DMS 273 (cell line): ENCODE results near the gene GULP1.
"Not testable (repeated sequence)": the region's sequence is repeated elsewhere in the genome, so short reads cannot be mapped to it uniquely, and the experiment has no call there.

Experiments
- DNase-seq: peaks from one replicate; lab custom pipeline; 2025; ENCODE audit not compliant: unreplicated experiment; lab: John Stamatoyannopoulos, UW

Gene GULP1

DNA sequence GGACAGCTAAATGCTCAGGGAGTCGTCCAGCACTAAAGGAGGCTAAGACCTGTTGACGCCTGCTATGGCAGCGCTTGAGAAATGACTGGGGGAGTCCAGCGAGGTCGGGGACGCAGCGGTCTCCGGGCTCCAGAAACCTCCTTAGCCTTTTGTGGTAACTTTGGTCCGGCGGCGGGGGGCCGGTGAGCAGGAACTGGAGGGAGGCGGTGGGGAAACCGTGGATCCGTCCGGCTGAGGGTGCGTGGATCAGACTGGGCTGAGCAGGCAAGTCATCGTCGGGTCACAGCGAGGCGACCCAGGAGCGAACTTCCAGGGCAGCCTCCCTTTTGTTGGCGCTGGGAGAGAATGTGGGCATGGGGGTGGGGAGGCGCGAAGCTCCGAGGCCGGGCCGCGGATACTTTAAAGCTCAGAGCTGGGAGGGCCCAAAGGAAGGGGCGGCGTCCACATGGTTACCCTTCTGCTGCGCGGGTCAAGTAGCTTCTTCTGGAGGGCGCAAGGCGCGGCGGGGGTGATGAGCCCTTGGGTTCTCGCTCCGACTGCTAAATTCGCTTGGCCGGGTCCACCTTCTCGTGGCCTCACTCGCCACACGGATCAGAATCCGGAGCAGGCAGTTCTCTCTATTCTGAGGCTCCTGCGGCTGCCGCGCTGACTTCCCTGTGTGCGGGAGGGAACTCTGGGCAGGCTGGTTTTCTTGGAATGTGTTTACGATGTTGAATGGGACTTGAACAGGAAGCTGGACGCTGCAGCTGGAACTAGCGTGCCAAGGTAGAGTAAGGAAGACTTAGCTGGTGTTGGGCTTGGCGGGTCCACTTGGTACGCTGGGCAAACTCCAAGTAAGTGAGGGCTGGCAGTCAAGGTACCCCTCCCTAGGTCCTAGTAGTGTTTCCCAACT is 920 bp downstream of the GULP1 start:
- peak; percentile 93 for DNase-seq

DNA sequence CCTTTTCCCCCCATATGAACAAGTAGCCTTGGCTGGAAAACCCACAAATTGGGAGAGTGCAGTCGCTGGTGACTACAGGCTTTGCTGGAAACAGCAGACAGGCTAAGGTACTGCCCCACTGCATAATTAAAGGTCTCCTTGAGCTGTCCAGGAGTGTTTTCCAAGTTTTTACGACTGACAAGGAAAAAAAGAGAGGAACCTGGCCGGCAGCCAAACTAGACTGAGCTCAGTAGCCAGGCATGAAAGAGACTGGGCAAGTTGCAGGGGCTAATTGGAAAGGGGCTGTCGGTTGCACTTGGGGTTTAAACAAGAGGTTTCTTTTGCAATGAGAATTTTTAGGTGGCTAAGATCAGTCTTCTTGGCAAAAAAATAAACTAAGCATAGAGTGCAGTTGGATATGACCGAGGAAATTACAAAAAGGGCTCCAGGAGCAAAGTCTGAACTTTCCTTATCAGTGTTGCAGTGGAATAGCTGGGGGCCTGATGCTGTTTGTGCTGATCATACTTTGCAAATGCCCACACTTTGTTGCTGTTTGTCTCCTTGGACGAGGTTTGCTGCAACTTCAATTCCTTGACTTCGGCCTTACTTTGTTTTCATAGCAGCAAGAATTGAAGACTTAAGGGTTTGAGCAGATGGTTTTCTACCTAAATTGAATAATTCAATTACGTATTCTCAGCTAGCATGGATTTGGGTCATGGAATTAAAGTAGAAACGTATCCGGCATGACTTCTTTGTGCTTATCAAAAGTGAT is 2.1 kb downstream of the GULP1 start:
- DNase-seq, result peak; percentile 88

DNA sequence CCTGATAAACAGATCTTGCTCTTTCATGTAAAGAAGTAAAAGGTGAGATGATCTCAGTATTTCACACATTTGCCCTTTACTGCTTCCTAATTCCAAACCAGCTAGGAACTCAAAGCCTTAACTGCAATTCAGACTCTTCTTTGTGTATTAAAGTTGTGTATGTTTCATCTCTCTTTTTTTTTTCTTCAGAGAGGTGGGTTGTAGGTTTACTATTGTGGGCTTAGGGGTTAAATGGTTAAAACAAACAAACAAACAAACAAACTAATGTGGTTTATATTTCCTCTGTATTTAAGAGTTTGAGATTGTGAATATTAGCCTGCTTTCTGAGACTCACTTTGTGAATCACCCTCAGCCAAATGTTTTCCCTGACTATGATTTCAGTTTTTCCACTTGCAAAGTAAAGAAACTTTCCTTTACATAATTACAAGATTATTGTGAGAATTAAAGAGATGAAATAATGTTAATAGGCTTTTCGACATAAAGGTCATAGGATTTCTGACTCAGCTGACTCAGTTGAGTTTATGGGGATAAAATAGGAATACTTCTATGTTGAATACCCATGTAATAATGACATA is 2.8 kb downstream of the GULP1 start:
- peak; percentile 22 for DNase-seq

DNA sequence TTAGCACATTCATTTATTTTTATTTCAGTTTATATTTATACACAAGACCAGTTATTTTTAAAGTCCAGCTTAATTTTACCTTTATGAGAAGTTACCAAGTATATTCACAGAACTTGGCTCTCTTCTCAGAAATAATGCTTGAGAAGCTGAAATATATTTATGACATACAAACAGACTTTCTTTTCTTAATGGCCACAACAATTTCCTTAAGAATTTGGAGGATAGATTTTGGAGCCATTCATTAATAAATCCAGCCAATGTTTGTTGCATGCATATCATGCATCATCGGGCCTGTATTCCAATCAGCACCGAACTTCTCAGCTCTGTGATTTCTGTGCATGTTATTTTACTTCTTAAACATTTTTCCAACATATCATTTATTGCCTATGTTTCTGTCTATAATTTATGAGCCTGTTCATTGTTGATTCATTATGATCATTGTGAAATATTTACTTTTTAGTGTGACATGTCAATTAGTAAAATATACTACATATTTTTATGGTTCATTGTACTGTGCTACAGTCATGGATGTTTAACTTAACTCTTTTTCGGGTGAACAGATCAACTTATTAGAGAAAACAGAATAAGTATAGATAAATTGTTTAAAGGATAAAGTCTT is 3.5 kb downstream of the GULP1 start:
- peak; percentile 13 for DNase-seq

DNA sequence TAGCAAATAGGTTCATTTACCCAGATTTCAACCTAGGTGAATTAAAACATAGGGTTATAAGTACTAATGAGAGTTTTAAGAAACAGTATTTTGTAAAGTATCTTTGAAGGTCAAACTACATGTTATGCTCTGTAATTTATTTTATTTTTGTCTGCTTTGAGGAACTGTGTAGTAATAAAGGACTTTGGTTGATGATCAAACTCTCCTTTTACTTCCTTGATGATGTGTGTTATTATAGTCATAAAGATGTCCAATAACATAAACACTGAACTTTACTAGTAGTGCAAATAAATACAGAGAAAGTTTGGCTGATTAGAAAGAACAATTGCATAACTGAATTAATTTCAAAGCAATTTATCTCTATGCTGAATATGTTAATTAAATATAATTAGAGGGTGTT is 6.3 kb downstream of the GULP1 start:
- no peak for DNase-seq

DNA sequence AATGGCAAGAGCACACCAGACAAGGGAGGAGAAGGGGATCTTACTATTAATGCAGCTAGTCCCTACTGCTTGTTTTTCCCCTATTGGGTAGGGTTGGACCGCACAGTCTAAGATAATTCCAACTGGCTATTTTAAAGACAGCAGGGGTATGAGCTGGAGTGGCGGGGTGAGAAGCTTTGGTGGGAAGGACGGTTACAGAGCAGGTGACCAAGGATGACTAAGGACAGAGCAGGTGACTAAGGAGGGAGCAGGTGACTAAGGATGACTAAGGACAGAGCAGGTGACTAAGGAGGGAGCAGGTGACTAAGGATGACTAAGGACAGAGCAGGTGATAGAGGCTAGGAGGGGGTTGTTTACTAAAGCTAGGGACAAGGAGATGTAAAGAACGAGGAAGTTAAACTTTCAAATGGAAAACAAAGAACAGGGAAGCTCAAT is 7.3 kb downstream of the GULP1 start:
- not testable (repeated sequence) for DNase-seq

DNA sequence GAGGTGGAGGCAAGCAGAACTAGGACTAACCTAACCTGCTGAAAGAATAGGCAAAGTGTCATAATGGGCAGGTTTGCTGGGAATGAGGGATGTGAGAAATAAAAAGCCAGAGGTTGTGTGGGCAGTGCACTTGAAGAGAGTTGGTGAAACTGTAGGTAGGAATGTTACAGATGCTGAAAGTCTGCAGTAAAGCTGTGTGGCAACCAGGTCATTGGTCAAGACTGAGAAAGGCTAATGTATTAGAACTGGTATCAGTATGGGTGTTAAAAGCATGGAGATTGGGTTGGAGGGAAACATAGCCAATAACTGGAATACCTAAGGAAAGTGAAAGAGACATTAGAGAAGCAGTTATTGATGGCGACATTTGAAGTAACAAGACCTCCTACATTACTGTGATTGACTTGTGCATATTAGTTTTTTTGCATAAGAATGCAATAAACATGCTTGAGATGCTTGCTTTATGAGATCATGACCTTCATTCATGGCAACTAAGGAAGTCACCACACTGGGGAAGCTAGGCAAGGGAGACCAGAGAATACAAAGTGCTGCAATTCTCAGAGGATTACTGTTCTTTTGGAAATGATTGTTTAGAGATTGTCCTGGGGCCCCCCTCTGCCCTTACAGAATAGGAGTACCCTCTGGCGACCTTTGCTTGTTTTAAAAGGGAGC is 11.8 kb downstream of the GULP1 start:
- DNase-seq, result no peak

DNA sequence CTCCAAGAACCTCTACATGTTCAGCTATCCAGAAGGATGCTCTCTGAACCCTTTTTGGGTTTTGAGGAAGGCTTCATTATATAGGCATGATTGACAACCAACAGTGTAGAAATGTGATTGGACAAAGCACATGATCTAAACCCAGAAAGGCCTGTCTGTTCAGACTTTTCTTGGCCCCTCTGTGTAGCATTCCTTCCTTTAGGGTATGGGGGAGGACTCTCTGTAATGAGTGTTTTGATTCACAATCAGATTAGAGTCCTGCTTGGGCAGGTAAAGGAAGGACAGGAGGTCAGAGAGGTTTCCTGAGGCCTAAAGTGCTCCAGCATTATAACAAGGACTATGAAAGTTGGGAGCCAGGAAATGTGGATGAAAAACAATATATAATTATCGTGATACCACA is 13.6 kb downstream of the GULP1 start:
- DNase-seq, result no peak

DNA sequence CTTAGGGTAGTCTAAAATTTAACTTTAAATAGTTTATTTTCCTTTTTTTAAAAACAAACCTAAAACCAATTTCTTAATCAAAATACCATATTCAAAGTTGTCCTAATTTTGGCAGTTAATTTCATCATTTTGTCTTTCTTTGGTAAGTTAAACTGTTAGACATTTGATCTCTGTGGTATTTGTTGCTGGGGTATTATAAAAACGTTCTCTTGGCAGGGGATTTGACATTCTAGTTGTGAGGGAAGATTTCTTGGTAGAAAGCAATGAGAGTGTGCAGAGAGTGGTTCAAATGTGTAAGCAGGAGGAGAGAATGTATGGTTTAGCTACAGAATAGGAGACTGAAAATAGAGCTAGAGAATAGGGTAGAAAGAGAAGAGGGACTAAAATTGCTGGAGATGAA is 14.6 kb downstream of the GULP1 start:
- DNase-seq, result no peak

DNA sequence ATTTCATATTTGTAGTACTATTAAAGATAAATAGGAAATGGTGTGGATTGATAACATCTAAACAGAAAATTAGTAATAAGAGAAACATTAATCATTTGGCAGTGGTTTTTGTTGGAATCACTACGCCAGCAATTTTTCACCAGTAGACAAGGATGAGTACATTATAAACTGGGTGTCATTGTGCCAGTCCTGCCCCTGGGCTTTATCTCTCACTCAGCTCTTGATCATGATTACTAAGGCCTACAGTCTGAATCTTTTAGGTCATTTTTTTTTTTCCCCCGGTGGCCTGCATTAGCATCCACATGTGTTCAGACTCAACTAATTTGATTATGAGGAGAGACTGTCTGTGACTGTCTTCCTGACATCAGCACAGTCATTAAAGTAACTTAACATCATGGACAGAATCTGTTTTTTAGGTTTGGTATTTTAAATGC is 16.2 kb downstream of the GULP1 start:
- no peak for DNase-seq

DNA sequence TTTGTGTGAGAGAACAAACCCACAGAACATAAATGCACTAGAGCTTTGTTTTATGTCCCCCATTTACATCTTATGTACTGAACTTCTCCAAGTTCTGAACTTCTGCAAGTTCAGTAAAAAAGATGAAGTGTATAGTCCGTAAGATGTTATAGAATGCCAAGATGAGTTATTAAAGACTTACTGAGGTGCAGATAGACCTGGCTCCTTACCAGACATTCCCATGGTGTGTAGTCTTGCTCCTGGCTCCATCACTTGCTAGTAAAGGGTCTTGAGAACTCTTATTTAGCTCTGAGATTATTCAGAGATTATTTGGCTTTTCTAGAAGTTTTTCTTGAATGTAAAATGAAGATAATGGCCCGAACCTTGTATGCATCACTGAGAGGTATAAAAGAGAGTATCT is 16.8 kb downstream of the GULP1 start:
- DNase-seq, result no peak

DNA sequence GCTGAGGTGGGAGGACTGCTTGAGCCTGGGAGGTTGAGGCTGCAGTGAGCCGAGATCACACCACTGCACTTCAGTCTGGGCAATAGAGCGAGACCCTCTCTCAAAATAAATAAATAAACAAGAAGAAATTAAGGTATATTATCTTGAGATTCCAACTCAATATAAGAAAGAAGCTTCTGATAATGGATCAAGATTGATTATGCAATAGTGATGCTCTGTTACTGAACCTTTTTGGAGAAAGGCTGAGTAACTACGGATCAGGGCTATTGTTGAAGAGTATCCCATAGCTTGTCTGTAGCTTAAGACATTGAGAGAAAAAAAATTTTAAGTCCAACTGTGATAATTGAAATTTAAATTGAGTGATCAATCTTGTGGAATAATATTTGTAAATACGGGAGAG is 17.7 kb downstream of the GULP1 start:
- DNase-seq, result no peak

DNA sequence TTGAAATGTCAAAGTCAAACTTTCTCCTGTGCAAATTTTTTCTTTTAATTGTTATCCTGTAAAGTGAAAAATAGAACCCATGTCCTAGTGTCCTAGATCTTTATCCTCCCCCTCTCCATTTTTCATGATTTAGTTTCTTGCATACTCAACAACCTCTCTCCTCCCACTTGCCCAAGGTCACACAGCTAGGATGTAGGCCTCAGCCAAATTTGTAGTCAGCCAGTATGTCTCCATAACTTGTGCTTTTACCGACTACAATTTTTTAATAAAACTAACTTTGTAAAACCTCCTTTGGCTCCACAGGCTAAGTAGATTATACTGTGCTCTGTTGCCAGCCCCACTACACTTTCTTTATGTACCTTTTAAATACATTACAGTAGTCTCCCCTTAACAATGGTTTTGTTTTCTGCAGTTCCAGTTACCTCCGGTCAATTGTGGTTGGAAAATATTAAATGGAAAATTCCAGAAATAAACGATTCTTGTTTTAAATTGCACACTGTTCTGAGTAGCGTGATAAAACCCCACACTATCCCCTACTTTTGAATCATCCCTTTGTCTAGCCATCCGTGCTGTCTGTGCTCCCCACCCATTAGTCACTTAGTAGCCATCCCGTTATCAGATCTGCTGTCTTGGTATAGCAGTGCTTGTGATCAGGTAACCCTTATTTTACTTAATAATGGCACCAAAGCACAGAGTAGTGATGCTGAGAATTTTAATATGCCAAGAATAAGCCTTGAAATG is 22.8 kb downstream of the GULP1 start:
- no peak for DNase-seq

DNA sequence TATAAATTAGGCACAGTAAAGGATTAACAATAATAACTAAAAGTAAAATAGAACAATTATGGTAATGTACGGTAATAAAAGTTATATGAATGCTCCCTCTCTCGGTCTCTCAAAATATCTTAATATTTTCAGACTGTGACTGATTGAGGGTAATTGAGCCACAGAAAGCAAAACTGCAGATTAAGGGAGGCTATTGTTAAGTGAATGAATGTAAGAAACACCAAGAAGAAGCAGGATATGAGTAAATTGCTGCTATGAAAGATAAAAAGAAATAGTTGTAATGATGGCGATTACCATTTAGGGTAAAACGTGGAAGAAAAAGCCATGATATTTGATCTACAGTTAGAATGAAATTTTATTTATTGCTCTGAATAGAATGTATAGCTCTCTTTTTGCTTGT is 24.1 kb downstream of the GULP1 start:
- DNase-seq, result no peak

DNA sequence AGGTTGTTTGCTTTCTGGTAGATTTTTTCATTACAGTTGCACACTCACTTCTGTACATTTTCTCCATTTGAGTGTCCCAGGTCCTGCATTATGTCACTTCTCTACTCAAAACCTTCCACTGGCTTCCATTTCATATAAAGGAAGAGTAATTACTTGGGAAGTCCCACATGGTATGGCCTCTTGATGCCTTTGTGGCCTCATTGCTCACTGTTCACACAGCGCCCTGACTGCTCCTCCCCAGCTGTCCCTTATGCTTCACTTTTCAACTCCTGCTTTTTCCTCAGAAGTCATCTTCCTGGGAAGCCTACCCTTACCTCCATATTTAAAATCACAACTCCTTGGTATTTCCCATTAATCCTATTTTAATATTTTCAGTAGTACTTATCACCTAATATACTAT is 24.7 kb downstream of the GULP1 start:
- DNase-seq, result no peak

DNA sequence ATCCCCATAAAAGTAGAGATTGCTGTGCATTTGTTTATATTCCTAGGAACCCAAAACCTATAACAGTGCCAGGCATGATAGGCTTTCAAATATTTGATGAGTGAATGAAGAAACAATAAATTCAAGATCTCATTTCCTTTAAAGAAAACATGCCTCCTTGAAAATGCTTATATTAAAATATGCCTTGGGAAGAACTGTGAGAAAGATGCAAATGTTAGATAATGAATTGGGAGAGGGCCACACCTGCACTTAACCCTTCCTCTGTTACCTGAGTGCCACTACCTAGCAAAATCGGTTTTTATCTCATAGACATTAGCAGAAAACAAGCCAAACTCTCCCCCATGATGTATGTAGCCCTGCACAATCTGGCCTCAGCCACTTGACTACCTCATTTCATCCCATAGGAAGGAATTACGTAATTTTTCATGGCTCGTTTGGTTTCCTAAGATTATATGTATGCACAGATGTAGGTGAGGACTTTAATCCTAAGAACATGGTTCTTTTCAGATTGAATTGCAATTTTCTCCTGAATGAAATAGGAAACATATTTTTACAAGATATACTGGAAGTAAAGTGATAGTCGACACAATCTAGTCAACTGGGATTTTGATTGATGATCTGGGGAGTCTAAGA is 25.2 kb downstream of the GULP1 start:
- no peak for DNase-seq

DNA sequence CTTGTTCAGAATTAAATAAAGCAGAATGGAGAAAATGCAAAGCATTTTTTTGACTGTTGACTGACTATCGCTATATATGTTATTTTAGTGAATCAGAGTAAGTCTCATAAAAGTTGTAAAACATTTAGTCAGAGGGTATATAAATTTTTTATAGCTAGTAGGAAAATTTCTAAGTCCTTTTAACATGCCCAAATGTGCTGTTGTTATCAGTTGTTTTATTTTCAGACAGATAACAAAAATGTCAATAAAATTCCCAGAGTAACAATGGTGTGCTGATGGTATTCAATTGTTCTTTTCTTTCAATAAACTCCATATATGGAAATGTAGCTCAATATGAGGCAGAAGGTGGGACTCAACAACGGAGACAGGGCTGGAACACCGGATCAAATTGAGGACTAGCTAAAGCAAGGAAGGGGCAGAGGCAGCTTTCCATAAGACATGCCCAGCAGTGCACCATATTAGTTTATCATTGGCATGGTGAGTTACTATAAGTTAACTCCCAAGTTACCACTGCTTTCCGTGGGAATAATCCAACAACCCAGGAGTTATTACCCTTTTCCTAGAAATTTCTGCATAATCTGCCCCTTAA is 26.6 kb downstream of the GULP1 start:
- no peak for DNase-seq

DNA sequence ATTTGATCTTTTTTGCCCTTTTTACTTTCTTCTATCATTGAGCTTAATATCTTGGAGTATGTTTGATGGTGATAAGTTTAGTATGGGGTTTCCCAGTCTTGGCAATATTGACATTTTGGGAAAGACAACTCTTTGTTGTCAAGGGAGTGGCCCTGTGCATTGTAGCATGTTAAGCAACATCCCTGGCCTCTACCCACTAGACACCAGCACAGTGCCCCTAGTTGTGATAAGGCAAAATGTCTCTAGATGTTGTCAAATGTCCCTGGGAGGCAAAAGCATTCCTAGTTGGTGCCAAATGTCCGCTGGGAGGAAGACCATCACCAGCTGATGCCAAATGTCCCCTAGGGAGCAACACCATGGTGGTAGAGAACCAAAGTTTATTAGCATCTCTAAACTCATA is 28.2 kb downstream of the GULP1 start:
- no peak for DNase-seq

DNA sequence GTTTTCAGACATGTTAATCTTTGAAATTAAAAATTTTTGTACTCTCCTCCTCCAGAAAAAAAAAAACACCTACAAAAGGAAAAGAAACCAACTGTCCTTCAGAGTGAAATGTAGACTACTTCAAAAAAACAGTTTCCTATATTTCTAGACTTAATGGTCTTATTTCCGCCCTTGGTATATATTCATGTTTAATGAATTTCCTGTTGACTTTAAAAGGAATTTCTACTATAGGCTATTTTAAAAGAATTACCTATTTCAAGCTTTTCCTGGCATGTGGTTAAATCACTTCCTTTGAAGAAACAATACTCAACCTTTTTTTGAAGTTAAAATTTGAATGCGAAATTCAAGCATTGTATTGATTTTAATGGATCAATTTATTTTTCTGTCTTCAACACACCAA is 29.2 kb downstream of the GULP1 start:
- DNase-seq, result no peak
